Small intestine (tissue), 7 donors: ENCODE measurements around the gene LMF1. TPM values are rescaled to one million over a fixed set of nuclear protein-coding genes. Genes with fewer than 3 reads are reported as not detected.
A peak's percentile ranks its signal among the peaks of the same experiment; 100 is the strongest.

Source experiments
- DNase-seq, 2 donors: peaks; one replicate each; pipeline versions ENCODE4 v3.0.0 to v3.0.0-alpha.2; 2013
- FAIRE-seq: peaks from 2 replicates; lab custom pipeline; 2012; peaks lifted over from hg19 to GRCh38; lab: Jason Lieb, UNC
- H3K27ac ChIP-seq, 3 donors: one replicate each; pipeline ENCODE4 v1.5.1; 2013; ENCODE audit warnings: low read length in 2 of 3, mild to moderate bottlenecking in 2 of 3, control low read depth in 1 of 3, inconsistent platforms in 1 of 3, low read depth in 1 of 3, moderate library complexity in 1 of 3
- H3K27me3 ChIP-seq, 3 donors: one replicate each; pipeline ENCODE4 v1.6.1; 2013; ENCODE audit warnings: low read length in 3 of 3, inconsistent platforms in 1 of 3; ENCODE audit not compliant: control insufficient read depth in 3 of 3, insufficient read depth in 3 of 3
- H3K36me3 ChIP-seq, 3 donors: one replicate each; pipeline ENCODE4 v1.6.1; 2013; ENCODE audit warnings: low read length in 3 of 3, inconsistent platforms in 1 of 3, low read depth in 1 of 3, mild to moderate bottlenecking in 1 of 3, moderate library complexity in 1 of 3; ENCODE audit not compliant: control insufficient read depth in 3 of 3, insufficient read depth in 2 of 3
- H3K4me1 ChIP-seq, 3 donors: one replicate each; pipeline ENCODE4 v1.6.1; 2013; ENCODE audit warnings: low read length in 2 of 3, inconsistent platforms in 1 of 3, low read depth in 1 of 3, mild to moderate bottlenecking in 1 of 3, moderate library complexity in 1 of 3; ENCODE audit not compliant: control insufficient read depth in 3 of 3, insufficient read depth in 2 of 3
- H3K4me3 ChIP-seq, 3 donors: one replicate each; pipeline ENCODE4 v1.5.1; 2013; ENCODE audit warnings: low read length in 3 of 3, control low read depth in 1 of 3, inconsistent platforms in 1 of 3, low read depth in 1 of 3, mild to moderate bottlenecking in 1 of 3, moderate library complexity in 1 of 3
- H3K9me3 ChIP-seq, 2 donors: one replicate each; pipeline ENCODE4 v1.6.1; 2013; ENCODE audit warnings: low read depth in 1 of 2, low read length in 1 of 2; ENCODE audit not compliant: control insufficient read depth in 2 of 2, insufficient read depth in 1 of 2
- WGBS, 3 donors: extraction: QIAGEN DNeasy Blood & Tissue Kit; methylation state at CpG; one replicate each; pipeline ENCODE4 v1.1.7; 2013; 5-methylcytosine and 5-hydroxymethylcytosine counted together
- polyA plus RNA-seq, 4 donors: library from polyadenylated mRNA; stranded (reverse) in 3 of 4; unstranded in 1 of 4; fragments of 200-250 nt in 3 of 4; fragments of 120-200 nt in 1 of 4; gene quantifications; one replicate each; pipeline versions ENCODE4 v1.2.1 to v1.2.3, GENCODE V29; 2013
- donor health status: healthy with polysubstance abuse.
- donor health status: control.
- donor health status: control.
- donor health status: Bipolar disorder and iron deficiency.
- donor health status: healthy.

The LMF1 gene
- polyA plus RNA-seq, 4 donors = 8.2 to 18.0 (median 9.2) TPM

- no peak overlapping the region for H3K27ac ChIP-seq
- no peaks in the 10 kb centered on the region for H3K4me1 ChIP-seq
Observed at GRCh38 chr16:911101-911500, 59.7 kb downstream of the LMF1 start.

GRCh38 chr16:910181-910580 lies 60.6 kb downstream of the LMF1 start:
- Histone ChIP-seq H3K4me1 (no peaks in the 10 kb centered on the region), H3K27me3 (no peaks in the 10 kb centered on the region), H3K27ac (no peak overlapping the region), H3K36me3 (peaks cover 0 to 40% (median 3%) of the 10 kb centered on the region in 3 donors), H3K4me3 (no peak overlapping the region), H3K9me3 (peaks cover 0 to 24% of the 10 kb centered on the region in 2 donors)
- FAIRE-seq (no peak), DNase-seq (no peak)
- WGBS, 3 donors = 87 to 92% (median 91%) methylated on average over 20 of the region's 20 CpGs

More at GRCh38 chr16:911101-911500, 59.7 kb downstream of the LMF1 start:
- Histone ChIP-seq H3K27me3 (no peaks in the 10 kb centered on the region), H3K36me3 (peaks cover 0 to 40% (median 3%) of the 10 kb centered on the region in 3 donors), H3K4me3 (no peak overlapping the region), H3K9me3 (peaks cover 0 to 19% of the 10 kb centered on the region in 2 donors)
- WGBS, 3 donors = 93 to 95% (median 95%) methylated on average over 15 of the region's 15 CpGs
- DNase-seq (no peak), FAIRE-seq (no peak)

DNA sequence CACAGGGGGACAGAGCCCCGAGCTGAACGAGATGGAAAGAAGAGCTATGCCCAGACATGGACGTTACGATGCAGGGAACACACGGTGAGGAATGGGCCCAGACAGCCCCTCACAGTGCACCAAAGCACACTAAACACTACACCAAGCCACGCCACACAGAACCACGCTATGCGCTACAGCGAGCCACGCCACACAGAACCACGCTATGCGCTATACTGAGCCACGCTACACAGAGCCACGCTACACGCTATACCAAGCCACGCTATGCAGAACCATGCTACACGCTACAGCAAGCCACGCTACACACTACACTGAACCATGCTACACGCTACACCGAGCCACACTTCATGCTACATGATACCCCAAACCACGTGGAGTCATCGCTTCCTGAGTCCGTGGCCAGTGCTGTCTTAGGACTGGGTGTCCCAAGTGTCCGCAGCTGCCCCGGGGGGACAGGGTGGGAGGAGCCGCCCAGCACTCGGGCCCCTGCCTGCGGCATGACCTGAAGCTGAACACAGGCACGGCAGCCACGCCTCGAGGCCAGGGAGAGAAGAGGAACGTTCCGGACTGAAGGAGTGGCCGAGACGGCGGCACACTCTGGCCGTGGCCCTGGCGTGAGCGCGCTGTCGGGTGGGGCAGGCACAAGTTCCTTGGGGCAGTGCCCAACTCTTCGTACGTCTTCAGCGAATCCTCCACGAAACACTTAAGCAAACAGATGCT lies 61.3 kb downstream of the LMF1 start:
- peaks cover 0 to 40% (median 3%) of the 10 kb centered on the region in 3 donors for H3K36me3 ChIP-seq

DNA sequence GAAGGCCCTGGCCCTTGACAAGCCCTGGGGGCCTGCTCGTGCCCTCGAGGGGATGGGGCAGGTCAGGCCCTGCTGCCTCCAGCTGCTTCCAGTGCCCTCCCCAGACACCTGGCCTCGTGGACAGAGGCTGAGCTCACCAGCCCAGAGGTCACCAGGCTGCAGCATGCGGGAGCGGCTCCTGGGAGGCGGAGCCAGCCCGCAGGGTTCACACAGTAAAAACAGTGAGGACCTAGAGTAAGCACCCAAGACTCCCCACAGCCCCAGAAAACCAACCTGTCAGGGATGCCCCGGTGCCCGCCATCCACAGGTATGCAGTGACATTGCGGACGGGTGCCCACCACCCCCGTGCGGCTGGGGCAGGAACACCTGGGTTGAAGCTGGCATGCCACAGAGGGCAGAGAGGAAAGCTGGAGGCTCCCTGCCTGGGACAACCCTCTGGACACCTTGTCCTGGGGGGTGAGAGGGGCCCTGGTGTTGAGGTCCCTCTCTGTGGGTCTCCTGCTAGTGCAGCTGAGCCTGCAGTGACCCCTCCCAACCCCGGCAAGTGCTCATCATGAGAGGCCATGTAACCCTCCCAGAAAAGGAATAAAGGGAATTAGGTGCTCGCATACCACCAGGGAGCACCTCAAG lies 62.1 kb downstream of the LMF1 start:
- no peak for FAIRE-seq
- Histone ChIP-seq H3K4me1 (no peaks in the 10 kb centered on the region), H3K27me3 (no peaks in the 10 kb centered on the region), H3K4me3 (no peak overlapping the region), H3K36me3 (peaks cover 0 to 40% (median 3%) of the 10 kb centered on the region in 3 donors), H3K9me3 (peaks cover 0 to 25% of the 10 kb centered on the region in 2 donors), H3K27ac (no peak overlapping the region)
- 85 to 93% (median 90%) methylated on average over 13 to 15 of the region's 15 CpGs for WGBS, 3 donors
- DNase-seq = no peak

More for the DNA sequence above, 61.3 kb downstream of the LMF1 start:
- FAIRE-seq (no peak), DNase-seq (no peak)
- no peak overlapping the region for H3K27ac ChIP-seq
- H3K27me3 ChIP-seq = no peaks in the 10 kb centered on the region
- no peak overlapping the region for H3K4me3 ChIP-seq
- peaks cover 0 to 25% of the 10 kb centered on the region in 2 donors for H3K9me3 ChIP-seq
- H3K4me1 ChIP-seq = no peaks in the 10 kb centered on the region
- 94 to 98% (median 96%) methylated on average over 42 to 45 of the region's 45 CpGs for WGBS, 3 donors

GRCh38 chr16:907842-908241 lies 62.9 kb downstream of the LMF1 start:
- FAIRE-seq (no peak), DNase-seq (peak in 1 of 2 donors; percentile 49)
- Histone ChIP-seq H3K27me3 (no peaks in the 10 kb centered on the region), H3K9me3 (peaks cover 0 to 25% of the 10 kb centered on the region in 2 donors), H3K4me1 (no peaks in the 10 kb centered on the region), H3K27ac (no peak overlapping the region), H3K36me3 (peaks cover 0 to 38% (median 3%) of the 10 kb centered on the region in 3 donors), H3K4me3 (no peak overlapping the region)
- 75 to 83% (median 82%) methylated on average over 7 of the region's 7 CpGs for WGBS, 3 donors

DNA sequence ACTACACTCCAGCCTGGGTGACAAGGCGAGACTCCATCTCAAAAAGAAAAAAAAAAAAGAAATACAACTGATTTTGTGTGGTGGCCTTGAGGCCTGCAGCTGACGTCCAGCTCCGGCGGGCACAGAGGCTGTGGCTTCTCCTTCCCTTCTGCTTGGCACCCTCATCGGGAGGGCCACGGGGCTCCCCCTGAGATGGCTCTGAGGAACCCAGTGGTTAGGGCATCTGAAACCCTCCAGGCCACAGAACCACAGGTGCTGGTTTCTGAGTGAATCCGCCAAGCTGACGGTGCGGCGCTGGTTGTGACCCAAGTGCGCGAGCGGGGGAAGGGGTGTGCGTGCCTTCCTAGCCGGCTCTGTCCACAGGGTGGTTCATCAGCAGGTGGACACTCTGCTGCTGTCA lies 63.4 kb downstream of the LMF1 start:
- DNase-seq (no peak), FAIRE-seq (no peak)
- peaks cover 0 to 25% of the 10 kb centered on the region in 2 donors for H3K9me3 ChIP-seq
- H3K4me3 ChIP-seq = no peak overlapping the region
- WGBS, 3 donors = 90 to 94% (median 92%) methylated on average over 14 to 15 of the region's 15 CpGs
- H3K36me3 ChIP-seq = peaks cover 0 to 38% (median 3%) of the 10 kb centered on the region in 3 donors
- no peak overlapping the region for H3K27ac ChIP-seq
- H3K27me3 ChIP-seq = no peaks in the 10 kb centered on the region
- H3K4me1 ChIP-seq = no peaks in the 10 kb centered on the region

DNA sequence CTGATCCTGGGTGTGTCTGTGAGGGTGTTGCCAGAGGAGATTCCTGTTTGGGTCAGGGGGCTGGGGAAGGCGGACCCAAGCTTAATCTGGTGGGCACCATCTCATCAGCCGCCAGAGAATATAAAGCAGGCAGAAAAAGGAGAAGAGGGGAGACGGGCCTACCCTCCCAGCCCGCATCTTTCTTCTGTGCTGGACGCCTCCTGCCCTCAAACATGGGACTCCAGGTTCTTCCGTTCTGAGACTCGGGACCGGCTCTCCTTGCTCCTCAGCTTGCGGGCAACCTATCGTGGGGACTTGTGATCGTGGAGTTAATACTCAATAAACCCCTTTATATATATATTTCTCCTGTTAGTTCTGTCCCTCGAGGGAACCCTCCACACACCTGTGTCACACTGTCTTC lies 64.5 kb downstream of the LMF1 start:
- Histone ChIP-seq H3K4me1 (no peaks in the 10 kb centered on the region), H3K4me3 (no peak overlapping the region), H3K27ac (no peak overlapping the region), H3K9me3 (peaks cover 0 to 25% of the 10 kb centered on the region in 2 donors), H3K27me3 (no peaks in the 10 kb centered on the region), H3K36me3 (peaks cover 0 to 38% (median 3%) of the 10 kb centered on the region in 3 donors)
- DNase-seq (no peak), FAIRE-seq (no peak)
- 96 to 97% (median 96%) methylated on average over 12 of the region's 12 CpGs for WGBS, 3 donors

DNA sequence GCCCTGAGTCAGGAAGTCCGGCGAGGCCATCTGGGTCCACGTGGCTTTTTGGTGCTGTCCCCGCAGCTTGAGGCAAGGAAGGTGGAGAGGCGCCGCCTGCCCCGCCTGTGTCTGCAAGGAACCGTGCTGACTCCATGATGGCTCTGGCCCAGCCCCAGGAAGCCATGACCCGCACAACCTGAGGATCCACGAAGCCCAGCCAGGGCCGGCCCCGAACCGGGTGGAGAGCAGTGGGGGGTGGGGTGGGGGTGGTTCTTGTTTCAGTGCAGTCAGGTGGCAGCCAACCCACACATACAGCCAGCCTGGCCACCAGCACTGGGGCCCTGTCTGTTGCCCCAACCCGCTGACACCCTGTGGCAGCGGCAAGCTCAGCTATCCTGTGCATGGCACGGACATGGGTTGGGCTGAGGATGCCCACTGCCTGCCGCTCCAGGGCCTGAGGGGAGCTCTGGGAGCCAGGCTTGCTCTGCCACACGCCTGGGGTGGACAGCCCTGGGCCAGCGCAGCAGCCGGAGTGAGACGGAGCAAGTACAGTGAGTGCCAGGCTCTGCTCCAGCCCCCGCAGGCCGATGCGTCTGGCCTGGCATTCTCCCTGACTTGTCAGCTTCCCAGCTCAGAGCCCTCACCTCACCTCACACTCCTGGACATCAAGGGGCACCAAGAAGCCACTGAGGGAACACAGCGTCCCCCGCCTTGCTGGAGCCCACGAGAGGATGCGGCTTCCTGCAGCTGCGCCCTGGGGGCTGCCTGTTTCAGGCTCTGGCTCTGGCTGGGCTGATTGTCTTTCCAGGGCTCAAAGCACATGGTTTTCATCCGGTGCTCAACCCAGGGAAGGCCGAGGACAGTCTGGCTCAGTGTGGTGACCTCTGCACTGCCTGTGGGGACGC lies 68.8 kb downstream of the LMF1 start:
- Histone ChIP-seq H3K4me3 (no peak overlapping the region), H3K9me3 (peaks cover 0 to 14% of the 10 kb centered on the region in 2 donors), H3K4me1 (no peaks in the 10 kb centered on the region), H3K36me3 (peaks cover 0 to 12% (median 0%) of the 10 kb centered on the region in 3 donors), H3K27ac (no peak overlapping the region), H3K27me3 (no peaks in the 10 kb centered on the region)
- no peak for FAIRE-seq
- 83 to 94% (median 87%) methylated on average over 27 to 32 of the region's 32 CpGs for WGBS, 3 donors
- DNase-seq = no peak
